Peyer's patch (tissue), 4 donors: Measurements from ENCODE around the gene MAP2K7.

Source experiments
- POLR2A ChIP-seq, 2 donors: fragments of 450-650 bp; IDR thresholded peaks; one replicate each; pipeline ENCODE4 v1.5.1; 2017; ENCODE audit warnings: antibody characterized with exemption in 2 of 2, mild to moderate bottlenecking in 2 of 2, moderate library complexity in 2 of 2
- TF ChIP-seq, protein P1 (sequence below), 6 experiments: fragments of 450-650 bp in 4 of 6; fragments of 200-600 bp in 2 of 6; sonication (generic) in 1 of 6; IDR thresholded peaks; one replicate each; pipeline ENCODE4 v1.5.1; 2017 to 2019; ENCODE audit warnings: antibody characterized with exemption in 6 of 6, mild to moderate bottlenecking in 3 of 6, moderate library complexity in 1 of 6

DNA sequence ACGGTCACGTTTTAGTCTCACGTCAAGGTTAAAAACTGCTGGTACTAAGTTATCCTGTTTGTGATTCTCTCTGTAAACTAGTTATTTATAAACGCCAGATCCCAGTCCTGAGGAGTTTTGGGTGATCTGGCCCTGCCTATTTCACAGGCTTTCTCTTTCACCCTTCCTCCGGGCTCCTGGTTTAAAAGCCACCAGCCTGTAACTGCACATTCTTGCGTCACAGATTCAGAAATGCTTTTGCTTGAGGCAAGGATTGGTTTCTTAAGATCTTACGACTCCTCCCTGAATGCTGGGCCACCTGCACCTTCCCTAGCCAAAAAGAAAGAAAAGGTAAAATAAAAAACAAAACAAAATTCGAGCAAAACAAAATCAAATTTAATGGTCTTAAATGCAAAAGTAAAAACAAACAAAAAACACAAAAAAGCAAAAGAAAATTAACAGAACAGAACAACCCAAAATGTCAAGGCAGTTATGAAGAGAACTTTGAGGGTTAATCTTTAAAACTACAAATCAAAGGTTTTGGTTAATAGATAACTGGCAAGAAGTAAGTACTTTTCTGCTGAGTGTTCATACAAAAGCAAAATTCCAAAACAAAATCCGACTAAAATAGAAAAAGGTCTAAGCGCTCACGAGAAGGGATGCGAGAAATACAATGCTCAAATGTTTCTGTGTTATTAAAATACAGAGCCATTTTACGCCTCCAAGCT lies 58.4 kb downstream of the MAP2K7 start:
- TF ChIP-seq, protein P1, sequence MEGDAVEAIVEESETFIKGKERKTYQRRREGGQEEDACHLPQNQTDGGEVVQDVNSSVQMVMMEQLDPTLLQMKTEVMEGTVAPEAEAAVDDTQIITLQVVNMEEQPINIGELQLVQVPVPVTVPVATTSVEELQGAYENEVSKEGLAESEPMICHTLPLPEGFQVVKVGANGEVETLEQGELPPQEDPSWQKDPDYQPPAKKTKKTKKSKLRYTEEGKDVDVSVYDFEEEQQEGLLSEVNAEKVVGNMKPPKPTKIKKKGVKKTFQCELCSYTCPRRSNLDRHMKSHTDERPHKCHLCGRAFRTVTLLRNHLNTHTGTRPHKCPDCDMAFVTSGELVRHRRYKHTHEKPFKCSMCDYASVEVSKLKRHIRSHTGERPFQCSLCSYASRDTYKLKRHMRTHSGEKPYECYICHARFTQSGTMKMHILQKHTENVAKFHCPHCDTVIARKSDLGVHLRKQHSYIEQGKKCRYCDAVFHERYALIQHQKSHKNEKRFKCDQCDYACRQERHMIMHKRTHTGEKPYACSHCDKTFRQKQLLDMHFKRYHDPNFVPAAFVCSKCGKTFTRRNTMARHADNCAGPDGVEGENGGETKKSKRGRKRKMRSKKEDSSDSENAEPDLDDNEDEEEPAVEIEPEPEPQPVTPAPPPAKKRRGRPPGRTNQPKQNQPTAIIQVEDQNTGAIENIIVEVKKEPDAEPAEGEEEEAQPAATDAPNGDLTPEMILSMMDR (IDR thresholded peaks at IDR 0.05), result no peak
- no peak for TF ChIP-seq POLR2A (IDR thresholded peaks at IDR 0.05)
